ENCODE data around the gene TUBA1C. TPM values are rescaled to one million over a fixed set of nuclear protein-coding genes. Genes with fewer than 3 reads are reported as not detected.

The TUBA1C gene
- polyA plus RNA-seq, 1 donor from 2014 or later = 63.0 TPM

- H3K27ac ChIP-seq (ENCODE audit: low read length) = peak overlapping the region; percentile 94
Observed at GRCh38 chr12:49233842-49234526, 30.9 kb upstream of the TUBA1C start.

GRCh38 chr12:49236423-49236822 is 28.5 kb upstream of the TUBA1C start:
- Histone ChIP-seq H3K9me3 (ENCODE audit: low read length) (no peaks in the 10 kb centered on the region), H2AFZ (ENCODE audit: low read depth, low read length) (no peak overlapping the region), H3F3A (ENCODE audit: insufficient read depth, low read length, poor library complexity, severe bottlenecking) (peaks cover 4% of the 10 kb centered on the region), H3K9ac (ENCODE audit: low read length) (peak overlapping the region; percentile 81), H4K20me1 (ENCODE audit: insufficient read depth) (no peaks in the 10 kb centered on the region), H3K36me3 (ENCODE audit: insufficient read depth, low read length) (no peaks in the 10 kb centered on the region), H3K4me3 (ENCODE audit: low read length) (peak overlapping the region; percentile 26), H3K9me2 (ENCODE audit: insufficient read depth, low read length) (no peaks in the 10 kb centered on the region), H3K4me2 (ENCODE audit: low read length) (peak overlapping the region; percentile 36), H3K79me2 (replicated peaks; ENCODE audit: insufficient read depth, low read length) (peaks cover 46% of the 10 kb centered on the region), H3K27me3 (ENCODE audit: insufficient read depth, low read depth, low read length) (no peaks in the 10 kb centered on the region), H3K27ac (ENCODE audit: low read length) (no peak overlapping the region)
- no peak for TF ChIP-seq EP300 (conservative IDR thresholded peaks at IDR 0.05; ENCODE audit: poor library complexity, severe bottlenecking)
- TF ChIP-seq, protein P1, sequence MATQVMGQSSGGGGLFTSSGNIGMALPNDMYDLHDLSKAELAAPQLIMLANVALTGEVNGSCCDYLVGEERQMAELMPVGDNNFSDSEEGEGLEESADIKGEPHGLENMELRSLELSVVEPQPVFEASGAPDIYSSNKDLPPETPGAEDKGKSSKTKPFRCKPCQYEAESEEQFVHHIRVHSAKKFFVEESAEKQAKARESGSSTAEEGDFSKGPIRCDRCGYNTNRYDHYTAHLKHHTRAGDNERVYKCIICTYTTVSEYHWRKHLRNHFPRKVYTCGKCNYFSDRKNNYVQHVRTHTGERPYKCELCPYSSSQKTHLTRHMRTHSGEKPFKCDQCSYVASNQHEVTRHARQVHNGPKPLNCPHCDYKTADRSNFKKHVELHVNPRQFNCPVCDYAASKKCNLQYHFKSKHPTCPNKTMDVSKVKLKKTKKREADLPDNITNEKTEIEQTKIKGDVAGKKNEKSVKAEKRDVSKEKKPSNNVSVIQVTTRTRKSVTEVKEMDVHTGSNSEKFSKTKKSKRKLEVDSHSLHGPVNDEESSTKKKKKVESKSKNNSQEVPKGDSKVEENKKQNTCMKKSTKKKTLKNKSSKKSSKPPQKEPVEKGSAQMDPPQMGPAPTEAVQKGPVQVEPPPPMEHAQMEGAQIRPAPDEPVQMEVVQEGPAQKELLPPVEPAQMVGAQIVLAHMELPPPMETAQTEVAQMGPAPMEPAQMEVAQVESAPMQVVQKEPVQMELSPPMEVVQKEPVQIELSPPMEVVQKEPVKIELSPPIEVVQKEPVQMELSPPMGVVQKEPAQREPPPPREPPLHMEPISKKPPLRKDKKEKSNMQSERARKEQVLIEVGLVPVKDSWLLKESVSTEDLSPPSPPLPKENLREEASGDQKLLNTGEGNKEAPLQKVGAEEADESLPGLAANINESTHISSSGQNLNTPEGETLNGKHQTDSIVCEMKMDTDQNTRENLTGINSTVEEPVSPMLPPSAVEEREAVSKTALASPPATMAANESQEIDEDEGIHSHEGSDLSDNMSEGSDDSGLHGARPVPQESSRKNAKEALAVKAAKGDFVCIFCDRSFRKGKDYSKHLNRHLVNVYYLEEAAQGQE (IDR thresholded peaks at IDR 0.05; ENCODE audit: borderline replicate concordance) = no peak
- no peak for TF ChIP-seq EZH2 (IDR thresholded peaks at IDR 0.05; ENCODE audit: borderline replicate concordance, insufficient read depth, low read length, poor library complexity, severe bottlenecking)
- TF ChIP-seq TAF1 (IDR thresholded peaks at IDR 0.05; ENCODE audit: low read depth) = no peak
- no peak for TF ChIP-seq MXI1 (conservative IDR thresholded peaks at IDR 0.05; ENCODE audit: poor library complexity, severe bottlenecking)
- TF ChIP-seq, protein P2, sequence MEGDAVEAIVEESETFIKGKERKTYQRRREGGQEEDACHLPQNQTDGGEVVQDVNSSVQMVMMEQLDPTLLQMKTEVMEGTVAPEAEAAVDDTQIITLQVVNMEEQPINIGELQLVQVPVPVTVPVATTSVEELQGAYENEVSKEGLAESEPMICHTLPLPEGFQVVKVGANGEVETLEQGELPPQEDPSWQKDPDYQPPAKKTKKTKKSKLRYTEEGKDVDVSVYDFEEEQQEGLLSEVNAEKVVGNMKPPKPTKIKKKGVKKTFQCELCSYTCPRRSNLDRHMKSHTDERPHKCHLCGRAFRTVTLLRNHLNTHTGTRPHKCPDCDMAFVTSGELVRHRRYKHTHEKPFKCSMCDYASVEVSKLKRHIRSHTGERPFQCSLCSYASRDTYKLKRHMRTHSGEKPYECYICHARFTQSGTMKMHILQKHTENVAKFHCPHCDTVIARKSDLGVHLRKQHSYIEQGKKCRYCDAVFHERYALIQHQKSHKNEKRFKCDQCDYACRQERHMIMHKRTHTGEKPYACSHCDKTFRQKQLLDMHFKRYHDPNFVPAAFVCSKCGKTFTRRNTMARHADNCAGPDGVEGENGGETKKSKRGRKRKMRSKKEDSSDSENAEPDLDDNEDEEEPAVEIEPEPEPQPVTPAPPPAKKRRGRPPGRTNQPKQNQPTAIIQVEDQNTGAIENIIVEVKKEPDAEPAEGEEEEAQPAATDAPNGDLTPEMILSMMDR (IDR thresholded peaks at IDR 0.05; ENCODE audit: poor library complexity, severe bottlenecking) = no peak
- peak; percentile 15 for TF ChIP-seq RAD21 (conservative IDR thresholded peaks at IDR 0.05)
- no peak for TF ChIP-seq POLR2AphosphoS5 (IDR thresholded peaks at IDR 0.05)
- TF ChIP-seq SMC3 (conservative IDR thresholded peaks at IDR 0.05; ENCODE audit: poor library complexity) = peak; percentile 19

More at GRCh38 chr12:49233842-49234526, 30.9 kb upstream of the TUBA1C start:
- peaks cover 70% of the 10 kb centered on the region for H3K79me2 ChIP-seq (replicated peaks; ENCODE audit: insufficient read depth, low read length)
- peak overlapping the region; percentile 93 for H3K4me2 ChIP-seq (ENCODE audit: low read length)
- no peaks in the 10 kb centered on the region for H3K9me2 ChIP-seq (ENCODE audit: insufficient read depth, low read length)
- peak overlapping the region; percentile 70 for H3K4me3 ChIP-seq (ENCODE audit: low read length)
- no peaks in the 10 kb centered on the region for H3K9me3 ChIP-seq (ENCODE audit: low read length)
- no peaks in the 10 kb centered on the region for H4K20me1 ChIP-seq (ENCODE audit: insufficient read depth)
- peaks cover 4% of the 10 kb centered on the region for H3F3A ChIP-seq (ENCODE audit: insufficient read depth, low read length, poor library complexity, severe bottlenecking)
- H3K27me3 ChIP-seq (ENCODE audit: insufficient read depth, low read depth, low read length) = no peaks in the 10 kb centered on the region
- H3K9ac ChIP-seq (ENCODE audit: low read length) = peak overlapping the region; percentile 81
- no peak overlapping the region for H2AFZ ChIP-seq (ENCODE audit: low read depth, low read length)
- no peaks in the 10 kb centered on the region for H3K36me3 ChIP-seq (ENCODE audit: insufficient read depth, low read length)
- no peak for TF ChIP-seq POLR2AphosphoS5 (IDR thresholded peaks at IDR 0.05)
- TF ChIP-seq, protein P2 (IDR thresholded peaks at IDR 0.05; ENCODE audit: poor library complexity, severe bottlenecking) = no peak
- TF ChIP-seq MXI1 (conservative IDR thresholded peaks at IDR 0.05; ENCODE audit: poor library complexity, severe bottlenecking) = no peak
- TF ChIP-seq, protein P1 (IDR thresholded peaks at IDR 0.05; ENCODE audit: borderline replicate concordance) = no peak
- peak; percentile 21 for TF ChIP-seq EP300 (conservative IDR thresholded peaks at IDR 0.05; ENCODE audit: poor library complexity, severe bottlenecking)

Measured in neural cell (in vitro differentiated cells).